Muscle layer of duodenum (tissue), 2 donors: ENCODE data around the gene CXXC4.
A peak's percentile ranks its signal among the peaks of the same experiment; 100 is the strongest.

Experiments
- H3K27ac ChIP-seq: one replicate; pipeline ENCODE4 v1.7.0; 2013; ENCODE audit warnings: mild to moderate bottlenecking, low read length
- H3K27me3 ChIP-seq: one replicate; pipeline ENCODE4 v1.7.0; 2013; ENCODE audit warnings: low read depth, mild to moderate bottlenecking, control low read depth, low read length
- H3K36me3 ChIP-seq, 2 donors: one replicate each; pipeline ENCODE4 v1.7.0; 2013; ENCODE audit warnings: low read length in 2 of 2, control low read depth in 1 of 2, mild to moderate bottlenecking in 1 of 2; ENCODE audit not compliant: insufficient read depth in 2 of 2, control insufficient read depth in 1 of 2
- H3K4me1 ChIP-seq, 2 donors: one replicate each; pipeline ENCODE4 v1.7.0; 2013; ENCODE audit warnings: low read length in 2 of 2, mild to moderate bottlenecking in 2 of 2, control low read depth in 1 of 2, moderate library complexity in 1 of 2; ENCODE audit not compliant: insufficient read depth in 2 of 2, control insufficient read depth in 1 of 2
- H3K4me3 ChIP-seq, 2 donors: one replicate each; pipeline ENCODE4 v1.7.0; 2013; ENCODE audit warnings: low read length in 2 of 2, low read depth in 1 of 2, mild to moderate bottlenecking in 1 of 2
- H3K9me3 ChIP-seq, 2 donors: one replicate each; pipeline ENCODE4 v1.7.0; 2013; ENCODE audit warnings: low read length in 2 of 2, control low read depth in 1 of 2, mild to moderate bottlenecking in 1 of 2; ENCODE audit not compliant: control insufficient read depth in 1 of 2
- donor health status: healthy.

The CXXC4 gene

GRCh38 chr4:104449537-104449936 is 45.2 kb downstream of the CXXC4 start:
- Histone ChIP-seq H3K36me3 (no peaks in the 10 kb centered on the region), H3K4me3 (no peak overlapping the region), H3K4me1 (no peaks in the 10 kb centered on the region), H3K9me3 (no peaks in the 10 kb centered on the region), H3K27ac (no peak overlapping the region), H3K27me3 (no peaks in the 10 kb centered on the region)

DNA sequence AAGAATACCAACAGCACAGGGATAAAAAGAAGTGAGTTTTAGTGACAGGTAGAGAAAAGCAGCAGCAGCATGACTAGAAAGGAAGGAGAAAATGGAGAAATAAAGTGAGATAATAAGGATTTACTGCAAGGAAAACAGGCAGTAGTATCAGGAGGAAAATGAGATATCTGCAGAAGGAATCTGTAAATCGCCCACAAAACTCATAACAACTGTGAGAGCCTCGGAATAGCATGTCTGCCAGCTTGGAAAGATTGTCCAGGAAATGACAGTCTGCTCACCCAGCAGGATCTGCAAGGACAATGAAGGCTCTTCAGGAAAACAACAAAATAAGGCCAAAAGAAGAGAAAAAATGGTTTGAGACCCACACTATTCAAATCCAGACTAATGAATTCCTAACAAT is 47.4 kb downstream of the CXXC4 start:
- no peaks in the 10 kb centered on the region for H3K36me3 ChIP-seq
- H3K4me3 ChIP-seq: no peak overlapping the region
- no peaks in the 10 kb centered on the region for H3K27me3 ChIP-seq
- no peak overlapping the region for H3K27ac ChIP-seq
- no peaks in the 10 kb centered on the region for H3K4me1 ChIP-seq
- no peaks in the 10 kb centered on the region for H3K9me3 ChIP-seq

DNA sequence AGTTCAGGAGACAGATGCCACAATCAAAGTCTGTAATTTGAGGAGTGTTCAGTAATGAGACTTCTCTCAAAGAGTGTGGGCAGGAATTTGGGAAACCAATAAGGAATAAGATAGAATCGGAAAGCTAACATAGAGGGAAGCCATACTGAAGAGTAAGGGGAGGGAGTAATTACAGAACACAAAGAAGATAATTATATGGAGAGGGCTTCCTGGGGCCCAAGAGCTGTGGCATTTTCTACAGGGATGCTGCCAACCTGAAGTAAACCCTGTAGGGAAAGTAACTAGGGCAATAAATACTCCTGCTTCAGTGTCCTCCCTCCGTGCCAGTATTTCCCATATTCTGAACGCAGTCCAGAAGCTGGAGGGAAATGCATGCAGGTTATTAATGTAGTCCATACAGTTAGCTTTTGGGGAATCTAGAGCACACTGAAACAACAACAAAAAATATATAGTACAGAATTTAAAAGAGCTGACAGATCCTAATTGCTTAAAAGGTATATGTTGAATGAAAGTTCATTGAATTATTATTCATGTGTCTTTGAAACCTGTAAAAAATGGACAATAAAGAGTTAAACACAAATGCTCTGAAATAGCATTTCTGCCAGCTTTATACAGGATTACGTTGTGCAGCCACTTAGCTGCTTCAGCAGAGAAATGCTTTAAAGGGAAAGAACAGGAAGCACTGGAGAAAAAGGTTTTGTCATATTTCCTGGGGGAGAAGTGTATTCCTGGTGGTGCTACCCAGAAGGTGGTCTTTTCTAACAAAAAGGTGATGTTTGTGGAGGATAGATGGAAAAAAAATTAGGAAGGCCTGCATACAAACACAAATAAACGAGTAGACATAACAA is 48.0 kb downstream of the CXXC4 start:
- Histone ChIP-seq H3K27me3 (no peaks in the 10 kb centered on the region), H3K4me1 (no peaks in the 10 kb centered on the region), H3K9me3 (no peaks in the 10 kb centered on the region), H3K27ac (no peak overlapping the region), H3K4me3 (no peak overlapping the region), H3K36me3 (no peaks in the 10 kb centered on the region)

- H3K36me3 ChIP-seq: no peaks in the 10 kb centered on the region
- no peak overlapping the region for H3K4me3 ChIP-seq
- H3K27me3 ChIP-seq: no peaks in the 10 kb centered on the region
- no peaks in the 10 kb centered on the region for H3K9me3 ChIP-seq
- no peaks in the 10 kb centered on the region for H3K4me1 ChIP-seq
- no peak overlapping the region for H3K27ac ChIP-seq
These were observed 50.0 kb downstream of the CXXC4 start for GRCh38 chr4:104444685-104445084.

DNA sequence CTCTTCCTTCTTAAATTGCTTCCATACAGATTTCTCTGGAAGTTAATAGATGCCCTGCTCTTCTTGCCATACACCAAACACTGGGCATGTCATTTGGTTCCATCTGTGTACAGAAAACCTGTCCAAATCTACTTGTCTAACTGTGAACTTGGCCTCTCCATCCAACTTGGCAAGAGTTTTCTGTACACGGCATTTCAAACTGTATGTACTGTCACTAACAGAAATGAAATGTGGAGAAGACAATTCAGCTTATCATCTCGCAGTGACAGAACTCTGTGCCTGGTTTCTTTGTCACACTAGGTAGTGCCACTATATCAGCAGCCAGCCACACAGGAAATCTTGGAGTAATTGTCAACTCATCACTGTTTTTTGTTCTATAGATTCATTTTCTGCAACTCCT is 58.2 kb downstream of the CXXC4 start:
- Histone ChIP-seq H3K4me3 (no peak overlapping the region), H3K9me3 (no peaks in the 10 kb centered on the region)

DNA sequence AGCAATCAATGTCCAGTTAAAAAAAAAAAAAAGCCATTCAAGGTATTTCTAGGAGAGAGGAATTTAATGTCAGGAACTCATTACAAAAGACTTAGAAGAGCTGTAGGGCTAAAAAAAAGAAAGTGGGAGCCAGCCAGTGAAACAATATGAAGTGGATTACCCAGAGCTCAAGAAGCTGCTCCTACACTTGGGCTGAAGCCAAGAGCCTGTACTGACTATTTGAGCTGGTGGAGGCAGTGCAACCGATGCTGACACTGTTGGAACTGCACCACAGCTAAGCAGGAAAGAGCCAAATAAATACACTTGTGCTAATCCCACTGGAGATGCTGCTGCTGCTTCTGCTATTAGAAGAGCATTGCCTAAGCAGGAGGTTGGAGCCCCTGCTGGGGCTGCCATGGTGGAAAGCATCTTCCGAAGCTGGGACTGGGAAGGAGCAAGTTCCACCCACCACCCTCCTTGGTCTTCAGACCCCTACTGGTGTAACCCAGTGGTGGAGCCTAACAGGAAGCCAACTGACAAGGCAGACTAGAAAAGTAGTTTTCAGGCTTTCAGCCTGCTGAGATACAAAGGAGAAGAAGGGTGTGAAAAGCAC is 65.4 kb downstream of the CXXC4 start:
- Histone ChIP-seq H3K27me3 (no peaks in the 10 kb centered on the region), H3K27ac (no peak overlapping the region), H3K9me3 (no peaks in the 10 kb centered on the region), H3K4me1 (no peaks in the 10 kb centered on the region), H3K36me3 (no peaks in the 10 kb centered on the region), H3K4me3 (no peak overlapping the region)

More for the DNA sequence above, 58.2 kb downstream of the CXXC4 start:
- Histone ChIP-seq H3K4me1 (no peaks in the 10 kb centered on the region), H3K27ac (no peak overlapping the region), H3K27me3 (no peaks in the 10 kb centered on the region), H3K36me3 (no peaks in the 10 kb centered on the region)

DNA sequence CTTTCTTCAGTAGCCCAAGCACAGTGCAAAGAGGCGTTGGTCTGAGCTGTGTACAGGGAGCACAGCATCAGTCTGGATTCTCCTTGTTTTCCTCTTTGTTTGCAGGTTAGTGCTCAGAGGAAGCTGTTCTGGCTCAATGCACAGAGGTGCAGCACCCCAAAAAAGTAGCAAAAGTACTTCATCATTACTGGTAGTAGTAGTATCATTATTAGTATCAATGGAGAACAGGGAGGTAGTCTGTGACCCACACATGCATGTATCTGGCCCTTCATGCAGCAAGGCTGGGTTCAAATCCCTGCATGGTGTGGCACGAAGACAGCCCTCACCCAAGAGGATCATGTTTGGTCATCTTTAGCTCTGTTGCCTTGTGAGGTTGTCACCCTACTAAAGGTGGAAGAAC is 68.7 kb downstream of the CXXC4 start:
- Histone ChIP-seq H3K4me1 (peaks cover 0 to 8% of the 10 kb centered on the region in 2 donors), H3K27ac (no peak overlapping the region), H3K9me3 (no peaks in the 10 kb centered on the region), H3K4me3 (no peak overlapping the region), H3K36me3 (no peaks in the 10 kb centered on the region), H3K27me3 (no peaks in the 10 kb centered on the region)

GRCh38 chr4:104424989-104425388 is 69.7 kb downstream of the CXXC4 start:
- Histone ChIP-seq H3K4me3 (peak overlapping the region; percentile 58 to 71), H3K27ac (no peak overlapping the region), H3K4me1 (peaks cover 0 to 11% of the 10 kb centered on the region in 2 donors), H3K27me3 (no peaks in the 10 kb centered on the region), H3K9me3 (no peaks in the 10 kb centered on the region), H3K36me3 (no peaks in the 10 kb centered on the region)

- no peak overlapping the region for H3K27ac ChIP-seq
- no peaks in the 10 kb centered on the region for H3K27me3 ChIP-seq
- peaks cover 0 to 11% of the 10 kb centered on the region in 2 donors for H3K4me1 ChIP-seq
- H3K9me3 ChIP-seq: no peaks in the 10 kb centered on the region
- H3K36me3 ChIP-seq: no peaks in the 10 kb centered on the region
- peak overlapping the region; percentile 58 to 71 for H3K4me3 ChIP-seq
These were observed 70.2 kb downstream of the CXXC4 start for GRCh38 chr4:104424475-104424941.

DNA sequence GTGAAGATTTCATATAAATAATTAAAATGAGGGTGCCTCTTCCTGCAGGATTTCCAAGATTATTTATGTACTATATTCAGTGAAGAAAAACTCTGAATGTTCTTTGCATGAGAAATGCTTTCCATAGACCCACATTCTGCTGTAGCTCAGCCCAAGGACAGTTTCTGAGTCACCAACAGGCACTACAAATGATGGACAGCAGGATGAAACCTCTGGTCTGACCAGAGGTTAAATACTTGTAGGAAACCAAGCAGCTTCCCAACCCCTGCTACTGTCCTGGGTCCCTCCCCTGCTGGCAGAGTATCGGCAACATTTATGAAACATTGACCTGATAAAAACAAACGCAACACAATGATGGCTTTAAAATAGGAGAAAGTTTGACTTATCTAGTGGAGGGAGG is 73.1 kb downstream of the CXXC4 start:
- Histone ChIP-seq H3K36me3 (no peaks in the 10 kb centered on the region), H3K27me3 (no peaks in the 10 kb centered on the region), H3K27ac (no peak overlapping the region), H3K4me1 (peaks cover 0 to 11% of the 10 kb centered on the region in 2 donors), H3K4me3 (no peak overlapping the region), H3K9me3 (no peaks in the 10 kb centered on the region)

DNA sequence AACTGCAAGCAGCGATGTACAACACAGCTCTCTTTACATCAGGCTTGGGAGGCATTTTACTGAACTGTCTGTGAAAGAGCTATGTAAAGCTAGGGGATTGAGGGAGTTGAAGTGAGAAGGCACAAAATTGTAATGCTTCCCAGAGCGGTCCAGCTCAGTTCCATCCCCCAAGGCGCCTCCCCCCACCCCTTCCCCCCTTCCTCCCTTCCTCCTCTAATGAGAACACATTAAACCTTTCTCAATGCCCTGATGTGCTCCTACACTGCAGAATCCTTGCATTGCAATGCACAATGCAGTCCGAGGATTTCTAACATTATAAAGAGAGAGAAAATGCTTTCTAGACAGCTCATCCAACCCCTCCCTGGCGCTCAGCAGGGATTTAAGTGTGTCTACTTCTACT is 73.9 kb downstream of the CXXC4 start:
- Histone ChIP-seq H3K27me3 (no peaks in the 10 kb centered on the region), H3K4me3 (no peak overlapping the region)

More for the DNA sequence above, 73.9 kb downstream of the CXXC4 start:
- H3K9me3 ChIP-seq: no peaks in the 10 kb centered on the region
- H3K36me3 ChIP-seq: no peaks in the 10 kb centered on the region
- no peak overlapping the region for H3K27ac ChIP-seq
- peaks cover 0 to 11% of the 10 kb centered on the region in 2 donors for H3K4me1 ChIP-seq
